Motor neuron (in vitro differentiated cells): ENCODE measurements around the gene URAD. TPM values are rescaled to one million over a fixed set of nuclear protein-coding genes. Genes with fewer than 3 reads are reported as not detected.

Experiments used
- ATAC-seq, 8 experiments: fragments of 200-7000 bp; cut with Tn5 transposase; replicated peaks in 6 of 8; 2 replicates each; pipeline ENCODE4 v1.8.0; 2021; ENCODE audit warnings: mild to moderate bottlenecking in 8 of 8, moderate library complexity in 8 of 8
- H3K27ac ChIP-seq, 2 donors: fragments of 250-450 bp; sonication (Bioruptor Pico); 2 replicates each; pipeline ENCODE4 v1.9.0; 2021; ENCODE audit warnings: antibody characterized with exemption in 2 of 2, mild to moderate bottlenecking in 2 of 2, moderate library complexity in 1 of 2
- H3K4me1 ChIP-seq, 2 donors: fragments of 250-450 bp; sonication (Bioruptor Pico); replicated peaks in 1 of 2; 2 replicates each; pipeline ENCODE4 v1.6.1; 2021; ENCODE audit warnings: antibody characterized with exemption in 2 of 2, mild to moderate bottlenecking in 2 of 2, moderate library complexity in 1 of 2
- H3K4me3 ChIP-seq, 5 donors: fragments of 250-450 bp; sonication (Bioruptor Pico); 2 replicates each; pipeline ENCODE4 v1.9.0; 2021; ENCODE audit warnings: antibody characterized with exemption in 5 of 5, mild to moderate bottlenecking in 5 of 5, moderate library complexity in 4 of 5
- WGBS, 10 experiments: fragments of 450-650 bp; shearing (Covaris generic); methylation state at CpG; one replicate each; pipeline ENCODE4 v1.0.0; 2022; 5-methylcytosine and 5-hydroxymethylcytosine counted together
- in situ Hi-C, 9 experiments: fragments of 400-800 bp; cut with MboI; loops; one replicate each; pipeline ENCODE4 v1.15.0; 2021; ENCODE audit warnings: low sequenced_read_pairs in 9 of 9, low pct_unique_long_range_greater_than_20kb in 2 of 9; ENCODE audit not compliant: unreplicated experiment in 9 of 9
- total RNA-seq, 8 experiments: library from RNA; unstranded; fragments of 300-600 nt; gene quantifications; 2 replicates each; pipeline versions ENCODE4 v1.2.3 to v1.2.4, GENCODE V29; 2022

The URAD gene
- total RNA-seq, 8 experiments from 2014 or later: not detected

GRCh38 chr13:27973291-27973690, 15.2 kb downstream of the URAD start:
- in situ Hi-C loops: loop anchor here in 2 of 9 experiments (10.0 to 25.0 kb wide), 2 partner anchors 136 to 608 kb away; no protein-coding TSS in a partner anchor
- 0 to 60% (median 43%) methylated on average over 2 to 3 of the region's 5 CpGs; no CpG with 5 or more reads in 5 of the 10 experiments for whole genome bisulfite sequencing, 10 experiments
- Histone ChIP-seq H3K4me3 (no peak overlapping the region), H3K4me1 (peaks cover 0 to 3% of the 10 kb centered on the region in 2 donors), H3K27ac (no peak overlapping the region)
- ATAC-seq: no peak

GRCh38 chr13:27972478-27972820, 16.0 kb downstream of the URAD start:
- no peak for ATAC-seq
- in situ Hi-C loops: loop anchor here in 2 of 9 experiments (10.0 to 25.0 kb wide), 2 partner anchors 135 to 608 kb away; no protein-coding TSS in a partner anchor
- peaks cover 0 to 3% of the 10 kb centered on the region in 2 donors for H3K4me1 ChIP-seq
- H3K4me3 ChIP-seq: no peak overlapping the region
- no peak overlapping the region for H3K27ac ChIP-seq
- WGBS, 10 experiments: 82% methylated on average over 1 of the region's 2 CpGs; no CpG with 5 or more reads in 9 of the 10 experiments

- Histone ChIP-seq H3K4me1 (peaks cover 0 to 3% of the 10 kb centered on the region in 2 donors), H3K4me3 (no peak overlapping the region), H3K27ac (no peak overlapping the region)
- in situ Hi-C loops: loop anchor here in 2 of 9 experiments (10.0 to 25.0 kb wide), 2 partner anchors 135 to 607 kb away; no protein-coding TSS in a partner anchor
- 0 to 100% (median 23%) methylated on average over 1 to 5 of the region's 7 CpGs; no CpG with 5 or more reads in 4 of the 10 experiments for WGBS, 10 experiments
- ATAC-seq: no peak
Observed at GRCh38 chr13:27971776-27972477, 16.6 kb downstream of the URAD start.

GRCh38 chr13:27971236-27971645, 17.3 kb downstream of the URAD start:
- no peak overlapping the region for H3K27ac ChIP-seq
- no peak for ATAC-seq
- 0 to 30% (median 10%) methylated on average over 2 to 9 of the region's 13 CpGs; no CpG with 5 or more reads in 7 of the 10 experiments for WGBS, 10 experiments
- in situ Hi-C loops: loop anchor here in 2 of 9 experiments (10.0 to 25.0 kb wide), 2 partner anchors 134 to 606 kb away; no protein-coding TSS in a partner anchor
- peaks cover 0 to 3% of the 10 kb centered on the region in 2 donors for H3K4me1 ChIP-seq
- H3K4me3 ChIP-seq: no peak overlapping the region

- H3K4me3 ChIP-seq: no peak overlapping the region
- no peak overlapping the region for H3K27ac ChIP-seq
- 0 to 23% (median 7%) methylated on average over 1 to 35 of the region's 53 CpGs; no CpG with 5 or more reads in 2 of the 10 experiments for WGBS, 10 experiments
- ATAC-seq: no peak
- peaks cover 0 to 3% of the 10 kb centered on the region in 2 donors for H3K4me1 ChIP-seq
- in situ Hi-C loops: loop anchor here in 2 of 9 experiments (10.0 to 25.0 kb wide), 2 partner anchors 133 to 606 kb away; no protein-coding TSS in a partner anchor
Observed at GRCh38 chr13:27970382-27971235, 17.9 kb downstream of the URAD start.

- WGBS, 10 experiments: 0 to 36% (median 17%) methylated on average over 1 to 7 of the region's 7 CpGs; no CpG with 5 or more reads in 1 of the 10 experiments
- no peak for ATAC-seq
- peaks cover 0 to 3% of the 10 kb centered on the region in 2 donors for H3K4me1 ChIP-seq
- H3K27ac ChIP-seq: no peak overlapping the region
- no peak overlapping the region for H3K4me3 ChIP-seq
- in situ Hi-C loops: loop anchor here in 2 of 9 experiments (10.0 to 25.0 kb wide), 2 partner anchors 133 to 605 kb away; no protein-coding TSS in a partner anchor
Observed at GRCh38 chr13:27969866-27970229, 18.6 kb downstream of the URAD start.

- WGBS, 10 experiments: 0 to 38% (median 6%) methylated on average over 1 to 17 of the region's 34 CpGs; no CpG with 5 or more reads in 1 of the 10 experiments
- H3K27ac ChIP-seq: no peak within 1 kb of the TSS
- in situ Hi-C loops: loop anchor here in 1 of 9 experiments (25.0 kb wide), 1 partner anchor 132 kb away; no protein-coding TSS in a partner anchor
- ATAC-seq: peak in 5 of 8 experiments; percentile 40 to 74 (median 57)
- H3K4me3 ChIP-seq: peak within 1 kb of the TSS in 4 of 5 donors; percentile 4 to 17 (median 14)
- H3K4me1 ChIP-seq: peaks cover 0 to 3% of the 10 kb centered on the region in 2 donors
Observed at GRCh38 chr13:27969082-27969865, 19.2 kb downstream of the URAD start, which contains the start of gene CDX2. TSS of gene CDX2 (minus strand) at chr13:27969315. CDS start at chr13:27969006, 309 bp downstream.

GRCh38 chr13:27968316-27969081, 20.0 kb downstream of the URAD start:
- 0 to 5% (median 2%) methylated on average over 2 to 6 of the region's 86 CpGs; no CpG with 5 or more reads in 6 of the 10 experiments for WGBS, 10 experiments
- in situ Hi-C loops: loop anchor here in 1 of 9 experiments (25.0 kb wide), 1 partner anchor 131 kb away; no protein-coding TSS in a partner anchor
- Histone ChIP-seq H3K27ac (no peak overlapping the region), H3K4me1 (peaks cover 0 to 3% of the 10 kb centered on the region in 2 donors), H3K4me3 (peak overlapping the region in 4 of 5 donors; percentile 4 to 17 (median 14))
- peak in 6 of 8 experiments; percentile 38 to 87 (median 74) for ATAC-seq

GRCh38 chr13:27967736-27968315, 20.7 kb downstream of the URAD start:
- peaks cover 0 to 3% of the 10 kb centered on the region in 2 donors for H3K4me1 ChIP-seq
- H3K4me3 ChIP-seq: no peak overlapping the region
- no peak overlapping the region for H3K27ac ChIP-seq
- WGBS, 10 experiments: 0 to 10% (median 1%) methylated on average over 2 to 21 of the region's 33 CpGs; no CpG with 5 or more reads in 4 of the 10 experiments
- peak in 1 of 8 experiments; percentile 28 for ATAC-seq
- in situ Hi-C loops: loop anchor here in 1 of 9 experiments (25.0 kb wide), 1 partner anchor 131 kb away; no protein-coding TSS in a partner anchor

- Histone ChIP-seq H3K4me1 (peaks cover 0 to 3% of the 10 kb centered on the region in 2 donors), H3K27ac (no peak overlapping the region), H3K4me3 (no peak overlapping the region)
- in situ Hi-C loops: loop anchor here in 1 of 9 experiments (25.0 kb wide), 1 partner anchor 130 kb away; no protein-coding TSS in a partner anchor
- ATAC-seq: no peak
- WGBS, 10 experiments: 0 to 24% (median 8%) methylated on average over 2 to 13 of the region's 18 CpGs; no CpG with 5 or more reads in 3 of the 10 experiments
Observed at GRCh38 chr13:27967203-27967735, 21.2 kb downstream of the URAD start.
